ENCODE measurements around the gene KLHL30.

DNA sequence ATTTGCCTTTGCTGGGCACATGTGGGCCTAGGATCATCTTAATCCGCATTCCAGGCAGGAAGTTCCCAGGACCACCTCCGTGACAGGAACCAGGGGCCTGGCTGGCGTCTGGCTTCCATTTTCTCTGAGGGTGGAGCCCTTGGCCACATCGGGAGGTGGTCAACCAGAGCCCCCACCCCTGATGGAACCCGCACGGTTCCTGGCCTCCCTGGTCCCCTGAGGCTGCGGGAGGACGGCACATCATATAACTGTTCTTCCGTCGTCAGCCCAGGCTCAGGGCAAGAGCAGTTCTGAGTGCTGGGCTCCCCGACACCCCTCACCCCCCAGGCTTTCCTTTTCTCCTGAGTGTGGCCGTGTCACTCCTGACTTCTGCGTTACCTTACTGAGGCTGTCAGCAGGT, 24.9 kb upstream of the KLHL30 start:
- TF ChIP-seq EZH2 (IDR thresholded peaks at IDR 0.05; ENCODE audit: low read length, missing control alignments) = no peak
- TF ChIP-seq, protein P1, sequence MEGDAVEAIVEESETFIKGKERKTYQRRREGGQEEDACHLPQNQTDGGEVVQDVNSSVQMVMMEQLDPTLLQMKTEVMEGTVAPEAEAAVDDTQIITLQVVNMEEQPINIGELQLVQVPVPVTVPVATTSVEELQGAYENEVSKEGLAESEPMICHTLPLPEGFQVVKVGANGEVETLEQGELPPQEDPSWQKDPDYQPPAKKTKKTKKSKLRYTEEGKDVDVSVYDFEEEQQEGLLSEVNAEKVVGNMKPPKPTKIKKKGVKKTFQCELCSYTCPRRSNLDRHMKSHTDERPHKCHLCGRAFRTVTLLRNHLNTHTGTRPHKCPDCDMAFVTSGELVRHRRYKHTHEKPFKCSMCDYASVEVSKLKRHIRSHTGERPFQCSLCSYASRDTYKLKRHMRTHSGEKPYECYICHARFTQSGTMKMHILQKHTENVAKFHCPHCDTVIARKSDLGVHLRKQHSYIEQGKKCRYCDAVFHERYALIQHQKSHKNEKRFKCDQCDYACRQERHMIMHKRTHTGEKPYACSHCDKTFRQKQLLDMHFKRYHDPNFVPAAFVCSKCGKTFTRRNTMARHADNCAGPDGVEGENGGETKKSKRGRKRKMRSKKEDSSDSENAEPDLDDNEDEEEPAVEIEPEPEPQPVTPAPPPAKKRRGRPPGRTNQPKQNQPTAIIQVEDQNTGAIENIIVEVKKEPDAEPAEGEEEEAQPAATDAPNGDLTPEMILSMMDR (conservative IDR thresholded peaks at IDR 0.05 in 1 of 2, IDR thresholded peaks at IDR 0.05 in 1 of 2; ENCODE audit: low read depth in 1 of 2, low read length in 2 of 2) = no peak
